GM20431 (cell line): ENCODE data around the gene EHD4.

Experiments used
- in situ Hi-C: fragments of 300-500 bp; cut with MseI, MboI; formaldehyde crosslinking; loops from one replicate; pipeline ENCODE4 v1.15.0; 2020; ENCODE audit warnings: low sequenced_read_pairs; ENCODE audit not compliant: unreplicated experiment

EHD4 gene

DNA sequence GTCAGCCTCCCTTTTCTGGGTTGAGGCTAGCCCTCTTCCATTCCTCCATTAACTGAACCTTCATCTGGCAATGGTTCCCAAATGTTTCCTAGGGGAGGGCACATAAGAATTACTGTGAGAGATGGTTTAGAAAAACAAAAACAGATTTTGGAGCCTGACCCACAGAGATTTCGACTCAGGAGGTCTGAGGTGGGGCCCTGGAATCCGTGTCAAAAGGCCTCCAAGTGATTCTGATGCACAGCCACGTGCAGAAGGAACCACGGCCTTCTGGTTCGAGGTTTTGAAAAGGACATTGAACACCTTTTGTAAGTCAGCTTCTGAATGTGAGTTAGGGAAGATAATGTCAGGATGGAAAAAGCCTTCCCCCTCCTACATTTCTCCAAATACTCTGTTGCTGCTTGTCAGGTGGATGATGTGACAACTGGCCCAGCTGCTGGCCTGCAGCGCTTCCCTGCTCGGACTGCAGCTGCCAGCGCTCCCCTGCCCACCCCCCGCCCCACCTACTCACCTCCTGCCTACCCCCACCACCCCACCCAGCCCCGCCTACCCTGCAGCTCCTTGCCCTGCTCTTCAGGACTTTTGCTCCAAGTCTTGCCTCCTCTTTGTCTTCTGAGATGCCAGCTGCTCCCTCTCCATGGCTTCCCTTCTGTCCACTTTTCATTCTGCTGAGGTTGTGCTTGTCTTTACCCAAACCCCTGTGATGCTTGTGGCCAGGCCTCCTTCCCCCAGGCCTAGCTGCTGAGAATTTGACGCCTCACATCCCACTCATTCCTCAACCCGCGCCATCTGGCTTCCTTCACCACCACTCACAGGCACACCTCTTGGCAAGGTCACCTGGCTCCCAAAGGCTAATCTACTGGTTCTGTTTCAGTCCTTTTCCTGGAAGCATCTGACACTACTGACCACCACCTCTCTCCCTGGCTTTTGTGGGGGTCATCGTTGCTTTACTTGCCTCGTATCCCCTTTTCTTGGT, 6.6 kb downstream of the EHD4 start:
- in situ Hi-C loops = no loop called here

DNA sequence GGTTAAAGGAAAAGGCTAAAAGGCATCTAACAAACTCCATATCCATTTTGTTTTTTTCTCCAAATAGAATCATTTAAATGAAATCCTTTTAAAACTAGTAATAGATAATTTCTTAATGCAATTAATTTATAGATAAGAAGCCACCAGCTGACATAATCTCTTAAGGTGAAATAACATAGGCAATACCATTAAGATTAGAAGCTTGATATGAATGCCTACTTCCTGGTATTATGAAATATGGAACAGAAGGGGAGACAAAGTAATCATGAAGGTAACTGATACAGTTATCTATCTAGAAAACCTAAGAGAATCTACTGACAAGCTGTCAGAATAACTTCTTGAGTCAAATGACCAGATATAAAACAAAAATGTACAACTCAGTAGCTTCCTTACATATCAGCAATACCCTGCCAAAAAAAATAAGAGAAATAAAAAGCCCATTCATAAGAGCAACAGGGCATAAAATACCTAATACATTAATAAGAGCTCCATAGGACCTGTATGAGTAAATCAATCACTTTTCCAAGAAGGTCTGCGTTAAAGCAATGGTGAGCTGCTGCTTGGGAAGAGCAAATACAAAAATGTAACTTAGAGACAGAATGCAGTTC, 10.7 kb downstream of the EHD4 start:
- in situ Hi-C loops = no loop called here

DNA sequence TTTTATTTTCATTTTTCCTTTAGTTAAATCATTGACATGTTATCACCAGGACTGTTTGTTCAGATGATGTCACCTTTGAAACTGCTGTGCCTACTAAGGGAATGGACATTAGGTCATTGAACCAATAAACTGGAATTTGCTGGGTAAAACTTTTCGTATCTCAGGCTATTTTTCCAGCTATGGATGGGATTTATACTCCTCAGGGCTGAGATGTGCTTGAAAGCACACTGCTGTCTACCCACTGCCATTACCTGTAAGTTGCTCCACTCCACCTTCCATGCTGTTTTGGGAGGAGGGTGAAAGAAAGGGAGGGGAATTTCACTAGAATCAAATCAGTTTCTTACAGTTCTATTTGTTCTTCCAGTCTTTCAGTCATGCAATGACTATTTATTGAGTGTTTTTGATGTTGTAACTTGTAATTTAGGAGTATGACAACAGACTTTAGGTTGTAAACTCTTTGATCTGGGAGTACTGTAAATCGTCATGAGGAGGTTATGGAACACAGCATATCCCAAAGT, 11.3 kb downstream of the EHD4 start:
- in situ Hi-C loops = no loop called here

DNA sequence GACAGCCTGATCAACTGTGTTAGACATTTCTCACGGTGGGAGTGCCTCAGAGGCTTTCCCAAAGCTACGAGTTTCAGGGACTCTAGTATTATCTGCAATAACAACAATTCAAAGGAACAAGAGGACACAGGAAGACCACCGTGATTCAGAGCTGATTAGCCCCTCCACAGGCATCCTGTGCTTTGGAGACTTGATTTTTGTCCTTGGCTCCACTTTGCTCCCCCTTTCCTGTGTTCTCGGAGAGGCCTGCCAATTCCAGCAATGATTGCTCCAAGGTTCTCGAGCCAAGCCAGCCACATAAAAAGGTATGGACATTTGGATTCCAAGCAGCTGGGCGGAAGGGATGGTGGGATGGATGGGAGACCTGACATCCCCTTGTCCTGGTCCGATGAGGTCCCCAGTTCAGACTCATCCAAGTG, 14.3 kb downstream of the EHD4 start:
- in situ Hi-C loops = no loop called here

- in situ Hi-C loops = no loop called here
These were observed 15.1 kb downstream of the EHD4 start for GRCh38 chr15:41957021-41957897.

- in situ Hi-C loops = no loop called here
These were observed 16.4 kb downstream of the EHD4 start for GRCh38 chr15:41955807-41956525.

- in situ Hi-C loops = no loop called here
These were observed 17.3 kb downstream of the EHD4 start for GRCh38 chr15:41955100-41955499.

GRCh38 chr15:41954036-41954435, 18.3 kb downstream of the EHD4 start:
- in situ Hi-C loops = no loop called here

DNA sequence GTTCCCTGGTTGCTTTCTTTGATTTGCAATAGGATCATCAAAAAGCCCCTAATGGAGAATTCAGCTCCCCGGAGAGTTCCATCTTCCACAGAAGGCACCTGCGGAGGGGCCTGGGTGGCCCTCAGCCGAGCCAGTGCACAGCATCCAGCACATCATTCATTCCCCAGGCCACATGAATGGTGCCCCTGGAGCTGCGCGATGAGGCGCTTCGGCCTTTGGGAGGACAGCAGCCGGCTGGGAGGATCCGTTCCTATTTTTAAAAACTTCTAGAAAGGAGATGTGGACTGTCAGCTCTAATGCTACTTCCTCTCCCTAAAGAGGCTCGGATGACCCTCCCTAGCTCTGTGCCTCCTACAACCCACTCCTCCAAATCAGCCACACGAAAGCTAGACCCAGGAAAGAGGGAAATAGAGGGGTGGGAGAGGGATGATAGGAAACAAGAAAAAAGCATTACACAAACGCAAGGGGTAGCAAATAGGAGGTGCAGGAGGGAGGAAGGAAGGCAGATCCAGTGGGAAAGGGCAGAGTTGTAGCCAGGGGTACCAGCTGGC, 20.3 kb downstream of the EHD4 start:
- in situ Hi-C loops = no loop called here

GRCh38 chr15:41951571-41951970, 20.8 kb downstream of the EHD4 start:
- in situ Hi-C loops = no loop called here

DNA sequence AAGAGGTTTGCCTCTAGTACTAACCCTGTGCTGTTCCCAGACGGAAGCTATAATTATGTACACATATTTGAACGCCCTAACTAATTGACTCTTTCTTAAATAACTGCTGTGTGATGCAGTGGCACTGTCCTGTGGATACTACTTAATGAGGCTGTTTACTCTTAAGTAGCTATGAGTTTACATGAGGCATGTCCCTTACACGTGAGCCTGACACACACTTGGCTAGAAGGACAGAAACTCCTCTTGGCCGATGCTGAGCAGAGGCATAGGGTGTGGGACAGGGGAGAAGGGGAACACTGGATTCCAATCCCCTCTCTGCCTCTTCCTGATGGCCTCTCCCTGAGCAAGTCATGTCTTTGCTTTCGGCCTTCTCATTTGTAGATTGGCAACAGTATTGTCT, 21.9 kb downstream of the EHD4 start:
- in situ Hi-C loops = no loop called here

DNA sequence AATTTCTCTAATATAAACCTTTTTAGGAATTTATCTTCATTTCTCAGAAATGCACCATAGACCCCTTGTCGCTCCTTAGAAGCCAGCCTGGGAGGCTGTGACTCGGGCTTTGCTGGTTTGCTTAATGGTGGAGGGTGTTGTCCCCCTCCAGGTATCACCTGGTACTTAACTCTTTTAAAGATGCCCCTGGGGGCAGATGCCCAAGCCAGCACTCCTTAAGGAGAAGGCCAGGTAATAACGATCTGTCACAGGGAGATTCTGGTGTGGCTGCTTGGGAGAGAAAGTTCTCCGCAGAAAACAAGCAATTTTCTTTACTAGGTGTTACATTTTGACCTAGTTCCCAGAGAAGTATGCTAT, 22.3 kb downstream of the EHD4 start:
- in situ Hi-C loops = no loop called here

- in situ Hi-C loops = no loop called here
These were observed 22.8 kb downstream of the EHD4 start for GRCh38 chr15:41949401-41950126.

DNA sequence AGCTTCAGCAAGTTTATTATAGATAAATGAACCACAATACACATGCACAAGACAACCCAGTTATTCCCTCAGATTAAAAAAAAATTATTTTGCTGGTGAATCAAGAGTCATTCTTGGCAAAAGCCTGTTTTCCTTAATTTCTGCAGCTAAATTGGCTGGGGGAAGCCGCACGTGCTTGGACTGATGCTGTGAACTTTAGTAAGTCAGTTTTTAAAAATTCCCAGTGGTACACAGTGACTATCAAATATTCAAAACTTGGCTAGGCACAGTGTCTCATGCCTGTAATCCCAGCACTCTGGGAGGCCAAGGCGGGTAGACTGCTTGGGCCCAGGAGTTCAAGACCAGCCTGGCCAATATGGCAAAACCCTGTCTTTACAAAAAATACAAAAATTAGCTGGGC, 23.9 kb downstream of the EHD4 start:
- in situ Hi-C loops = no loop called here

- in situ Hi-C loops = no loop called here
These were observed 25.4 kb downstream of the EHD4 start for GRCh38 chr15:41946970-41947369.

GRCh38 chr15:41945731-41946130, 26.6 kb downstream of the EHD4 start:
- in situ Hi-C loops = no loop called here

DNA sequence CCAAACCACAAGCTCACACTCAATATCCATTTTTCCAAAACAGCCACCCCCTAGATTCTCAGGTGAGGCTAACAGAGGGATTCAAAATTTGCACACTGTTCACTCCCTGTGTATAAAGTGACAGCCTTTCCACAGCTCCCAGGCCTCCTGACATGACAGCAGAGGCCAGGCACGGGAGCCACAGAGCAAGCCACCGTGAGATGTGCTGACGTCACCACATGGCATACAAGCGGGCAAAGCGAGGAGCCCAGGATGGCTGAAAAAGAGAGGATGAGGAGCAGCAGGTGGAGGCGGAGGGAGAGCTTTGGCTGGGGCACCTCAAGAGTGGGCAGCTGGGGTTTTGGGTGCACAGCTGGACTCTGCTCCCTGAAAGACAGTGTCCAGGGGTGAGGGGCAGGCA, 27.1 kb downstream of the EHD4 start:
- in situ Hi-C loops = no loop called here

- in situ Hi-C loops = no loop called here
These were observed 27.9 kb downstream of the EHD4 start for GRCh38 chr15:41944313-41944940.
